ENCODE results near the gene CBLIF.
A peak's percentile ranks its signal among the peaks of the same experiment; 100 is the strongest.
"Not testable (repeated sequence)": the region's sequence is repeated elsewhere in the genome, so short reads cannot be mapped to it uniquely, and the experiment has no call there.

The CBLIF gene

GRCh38 chr11:59847626-59848025 is 2.3 kb upstream of the CBLIF start:
- DNase-seq (ENCODE audit: low spot score), result no peak

- no peak for DNase-seq (ENCODE audit: low spot score)
Measured at GRCh38 chr11:59846556-59846955, 1.3 kb upstream of the CBLIF start.

- DNase-seq (ENCODE audit: low spot score), result no peak
Measured at GRCh38 chr11:59842316-59842715, 3.0 kb downstream of the CBLIF start.

- DNase-seq (ENCODE audit: low spot score), result no peak
Measured at GRCh38 chr11:59841514-59841913, 3.8 kb downstream of the CBLIF start.

DNA sequence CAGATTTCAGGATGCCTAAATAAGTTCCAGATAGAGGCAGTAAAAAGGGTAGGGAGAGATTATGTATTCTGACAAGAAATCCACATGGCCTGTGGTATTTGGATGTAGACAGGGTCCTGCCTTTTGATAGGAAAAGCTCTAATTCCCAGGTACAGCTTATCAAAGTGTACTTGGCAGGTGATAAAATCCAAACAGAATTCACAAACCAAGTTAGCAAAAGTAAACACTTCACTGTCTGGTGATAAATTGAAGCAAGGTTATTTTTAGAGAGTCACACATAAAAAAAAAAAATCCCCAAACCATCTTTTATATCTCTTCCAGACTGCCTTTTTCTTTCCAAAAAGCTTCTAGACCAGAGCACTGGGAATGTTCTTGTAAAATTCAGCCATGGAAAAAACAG is 5.7 kb downstream of the CBLIF start:
- no peak for DNase-seq (ENCODE audit: low spot score)

GRCh38 chr11:59833602-59834001 is 11.7 kb downstream of the CBLIF start:
- no peak for DNase-seq (ENCODE audit: low spot score)

DNA sequence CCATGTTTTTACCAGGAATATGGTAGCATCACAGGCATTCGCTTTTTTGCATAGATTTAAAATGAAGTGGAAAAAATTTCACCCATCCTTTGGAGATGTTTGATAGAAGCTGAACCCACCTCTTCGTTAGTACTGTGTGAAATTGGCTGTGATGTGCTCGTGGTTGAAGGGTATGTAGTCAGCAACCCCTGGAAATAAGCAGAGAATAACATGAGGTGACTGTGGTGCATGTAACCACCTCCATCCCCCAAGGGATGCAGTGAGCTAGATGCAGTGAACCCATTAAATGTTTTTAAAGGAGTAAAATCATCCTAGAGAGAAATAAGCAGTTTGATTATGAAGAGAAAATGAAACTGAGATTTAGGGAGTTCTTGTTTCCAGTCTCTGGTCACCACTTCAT is 15.9 kb downstream of the CBLIF start:
- DNase-seq (ENCODE audit: low spot score), result no peak

- peak; percentile 63 for DNase-seq (ENCODE audit: low spot score)
Measured at GRCh38 chr11:59822989-59823566, 22.2 kb downstream of the CBLIF start.

- no peak for DNase-seq (ENCODE audit: low spot score)
Measured at GRCh38 chr11:59818572-59818971, 26.7 kb downstream of the CBLIF start.

- not testable (repeated sequence) for DNase-seq (ENCODE audit: low spot score)
Measured at GRCh38 chr11:59816434-59816833, 28.9 kb downstream of the CBLIF start.

DNA sequence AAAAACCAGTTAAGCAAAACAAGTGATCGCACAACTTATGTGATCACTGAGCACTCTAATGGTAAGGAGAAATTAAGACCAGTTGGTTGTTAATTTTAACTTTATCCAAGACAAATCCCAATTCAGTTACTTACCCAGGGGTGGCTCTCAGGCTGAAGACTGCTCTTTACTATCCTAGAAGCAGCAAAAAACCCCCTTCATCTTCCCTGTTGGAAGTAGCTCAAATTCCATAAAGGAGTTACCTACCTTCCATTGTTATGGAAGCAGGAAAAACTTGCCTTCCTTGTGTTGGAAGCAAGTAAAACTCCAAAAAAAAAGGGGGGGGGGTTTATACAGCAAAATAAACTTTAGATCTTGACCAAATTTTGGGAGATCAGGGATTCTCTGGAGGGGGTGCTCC is 29.5 kb downstream of the CBLIF start:
- DNase-seq (ENCODE audit: low spot score), result no peak

- DNase-seq (ENCODE audit: low spot score), result no peak
Measured at GRCh38 chr11:59814021-59814420, 31.3 kb downstream of the CBLIF start.

- no peak for DNase-seq (ENCODE audit: low spot score)
Measured at GRCh38 chr11:59813364-59813763, 31.9 kb downstream of the CBLIF start.

DNA sequence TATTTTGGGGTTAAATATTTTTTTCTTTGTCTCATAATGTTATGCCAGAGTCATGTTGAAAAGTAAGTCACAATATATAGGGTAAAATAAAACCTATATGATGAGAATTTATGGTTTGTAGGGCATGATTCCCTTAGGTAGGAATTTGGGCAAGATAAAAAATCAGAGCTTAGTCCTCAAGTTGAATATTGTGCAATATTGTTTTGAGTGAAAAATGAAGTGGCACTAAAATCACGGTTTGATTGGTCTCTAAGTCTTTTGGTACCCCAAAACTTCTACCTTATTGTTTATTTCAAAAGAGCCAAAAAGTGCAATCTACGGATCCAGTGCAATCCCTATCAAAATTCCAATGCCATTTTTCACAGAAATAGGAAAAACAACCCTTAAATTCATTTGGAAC is 33.1 kb downstream of the CBLIF start:
- DNase-seq (ENCODE audit: low spot score), result no peak

DNA sequence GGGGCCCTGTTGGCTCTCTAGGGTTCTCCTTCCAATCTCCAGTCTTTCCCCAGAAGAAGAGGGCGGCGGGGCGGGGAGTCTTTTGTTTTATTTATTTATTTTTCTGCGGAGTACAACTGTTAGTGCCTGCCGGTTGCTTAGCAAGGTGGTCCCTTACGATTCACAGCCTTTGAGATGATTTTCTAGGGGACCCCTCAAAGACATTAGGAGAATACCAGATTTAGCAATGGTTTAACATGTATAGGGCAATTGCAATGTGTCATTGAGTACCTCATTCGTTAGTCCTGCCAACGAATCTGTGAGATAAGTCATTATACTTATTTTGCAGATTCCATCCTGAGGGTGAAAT is 34.4 kb downstream of the CBLIF start:
- no peak for DNase-seq (ENCODE audit: low spot score)

- peak; percentile 90 for DNase-seq (ENCODE audit: low spot score)
Measured at GRCh38 chr11:59810189-59810910, 34.9 kb downstream of the CBLIF start, which contains the start of gene MRPL16. TSS of gene MRPL16 (minus strand) at chr11:59810778. CDS start at chr11:59810658, 120 bp downstream.

- DNase-seq (ENCODE audit: low spot score), result no peak
Measured at GRCh38 chr11:59807047-59807610, 38.2 kb downstream of the CBLIF start.

DNA sequence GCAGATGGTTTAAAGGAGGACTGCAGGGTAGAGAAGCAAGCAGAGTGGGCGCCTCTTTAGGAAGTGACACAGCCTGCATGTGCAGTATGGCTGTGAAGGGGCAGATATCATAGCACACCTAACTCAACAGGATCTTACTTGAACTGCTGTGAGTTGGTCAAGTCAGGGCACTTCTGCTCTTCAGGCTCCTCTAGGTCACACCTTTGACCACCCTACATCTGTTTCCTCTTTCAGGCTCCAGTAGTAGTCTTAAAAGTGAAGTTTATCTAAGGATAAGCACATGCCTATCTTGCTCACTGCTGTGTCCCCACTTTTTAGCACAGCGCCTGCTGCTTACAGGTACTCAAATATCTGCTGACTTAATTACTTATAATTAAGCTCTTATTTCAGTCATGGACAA is 41.2 kb downstream of the CBLIF start:
- no peak for DNase-seq (ENCODE audit: low spot score)

DNA sequence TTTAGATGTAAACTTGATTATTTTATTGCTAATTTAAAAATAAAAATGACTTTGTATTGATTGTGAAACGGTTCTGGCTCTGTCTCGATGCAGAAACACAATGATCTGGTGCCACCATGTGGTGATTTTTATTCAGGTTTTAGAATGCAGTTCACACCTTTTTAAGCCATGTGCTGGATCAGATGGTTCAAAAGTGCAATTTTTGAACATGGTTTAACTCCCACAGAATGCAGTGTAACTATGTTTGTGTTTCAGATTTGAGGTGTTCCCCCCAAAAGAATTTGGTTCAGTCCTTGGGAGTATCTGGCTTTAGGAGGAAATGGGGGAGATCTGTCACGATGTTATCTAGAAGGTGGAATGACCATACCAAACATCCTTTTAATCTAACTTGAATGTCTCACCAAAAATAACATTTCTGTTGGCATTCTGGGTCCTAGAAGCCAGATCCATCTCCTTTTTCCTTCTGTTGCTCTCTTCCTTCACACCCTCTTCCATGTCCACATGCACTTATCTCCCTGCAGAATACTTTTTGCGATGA is 42.6 kb downstream of the CBLIF start:
- peak; percentile 75 for DNase-seq (ENCODE audit: low spot score)

DNA sequence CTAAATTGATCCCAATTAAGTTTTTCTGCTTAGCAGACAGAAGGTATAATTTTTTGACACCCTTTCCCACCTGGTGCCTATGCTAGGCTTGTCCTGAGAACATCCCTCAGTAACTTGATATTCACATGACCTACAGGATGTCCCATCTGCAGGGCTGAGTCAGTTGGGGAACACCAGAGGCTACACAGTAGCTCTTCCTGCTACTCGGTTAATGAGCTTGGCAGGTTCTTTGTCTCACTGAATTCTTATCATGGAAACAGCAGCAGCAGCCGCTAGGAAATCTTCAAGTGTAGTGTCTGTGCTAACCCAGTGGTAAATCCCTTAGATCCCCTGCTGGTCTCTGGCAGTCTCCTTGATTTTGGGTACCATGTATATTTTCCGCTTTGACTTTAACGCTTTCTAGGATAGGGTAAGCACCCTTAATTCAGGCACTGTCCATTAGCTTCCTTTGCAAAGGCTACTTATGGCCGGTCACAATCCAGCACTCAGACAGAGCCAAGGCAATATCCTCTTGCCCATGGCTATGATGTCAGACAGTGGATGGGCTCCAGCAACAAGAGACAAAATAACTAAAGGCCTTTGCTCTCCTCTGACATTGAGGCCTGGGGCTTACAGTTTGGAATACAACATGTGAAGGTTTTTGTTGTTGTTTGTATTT is 43.2 kb downstream of the CBLIF start:
- DNase-seq (ENCODE audit: low spot score), result no peak

GRCh38 chr11:59801160-59801706 is 44.1 kb downstream of the CBLIF start:
- DNase-seq (ENCODE audit: low spot score), result no peak

- no peak for DNase-seq (ENCODE audit: low spot score)
Measured at GRCh38 chr11:59800390-59801025, 44.8 kb downstream of the CBLIF start.

Measured in cerebellar cortex (tissue), 1 donor.